ENCODE results near the gene CT55. TPM values are rescaled to one million over a fixed set of nuclear protein-coding genes. Genes with fewer than 3 reads are reported as not detected.
"Not testable (repeated sequence)": the region's sequence is repeated elsewhere in the genome, so short reads cannot be mapped to it uniquely, and the experiment has no call there.

The CT55 gene
- polyA plus RNA-seq, 1 experiment: not detected

- no peak for DNase-seq (ENCODE audit: low read depth)
- POLR2A ChIA-PET: no interaction called here
- CTCF ChIA-PET: no interaction called here
- H3K36me3 ChIP-seq (ENCODE audit: control insufficient read depth, insufficient read depth, low read length): no peaks in the 10 kb centered on the region
- no peak for TF ChIP-seq CTCF (IDR thresholded peaks at IDR 0.05; ENCODE audit: insufficient read depth, low read depth, low read length)
- H3K4me3 ChIP-seq (ENCODE audit: low read depth, low read length): no peak overlapping the region
- H3K27me3 ChIP-seq (ENCODE audit: control insufficient read depth, insufficient read depth, low read length): no peaks in the 10 kb centered on the region
Measured at GRCh38 chrX:135168486-135168885, 2.7 kb downstream of the CT55 start.

DNA sequence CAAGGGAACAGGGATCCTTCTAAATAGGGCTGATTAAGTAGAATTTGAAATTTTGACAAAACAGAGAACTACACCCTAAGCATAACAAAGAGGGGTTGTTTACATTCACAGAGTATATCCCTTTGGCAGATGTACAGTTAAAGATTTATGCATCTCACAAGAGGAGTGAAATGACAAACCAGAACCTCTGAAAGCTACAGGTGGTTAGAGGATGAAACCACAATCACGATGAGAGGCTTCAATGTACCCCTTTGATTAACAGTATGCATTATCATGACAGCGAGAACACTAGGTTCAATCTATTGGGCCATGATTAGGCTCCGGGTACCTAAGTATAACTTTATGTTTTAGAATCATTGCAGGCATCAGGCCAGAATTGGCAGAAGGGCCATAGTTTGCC lies 16.5 kb downstream of the CT55 start:
- CTCF ChIA-PET; DNase-seq (ENCODE audit: low read depth); H3K4me3 ChIP-seq (ENCODE audit: low read depth, low read length); POLR2A ChIA-PET; H3K27me3 ChIP-seq (ENCODE audit: control insufficient read depth, insufficient read depth, low read length); H3K36me3 ChIP-seq (ENCODE audit: control insufficient read depth, insufficient read depth, low read length): not testable (repeated sequence)

- CTCF ChIA-PET; H3K27me3 ChIP-seq (ENCODE audit: control insufficient read depth, insufficient read depth, low read length); DNase-seq (ENCODE audit: low read depth); H3K4me3 ChIP-seq (ENCODE audit: low read depth, low read length); H3K36me3 ChIP-seq (ENCODE audit: control insufficient read depth, insufficient read depth, low read length); POLR2A ChIA-PET: not testable (repeated sequence)
Measured at GRCh38 chrX:135126145-135126544, 45.1 kb downstream of the CT55 start.

- POLR2A ChIA-PET; H3K36me3 ChIP-seq (ENCODE audit: control insufficient read depth, insufficient read depth, low read length); H3K4me3 ChIP-seq (ENCODE audit: low read depth, low read length); DNase-seq (ENCODE audit: low read depth); H3K27me3 ChIP-seq (ENCODE audit: control insufficient read depth, insufficient read depth, low read length); CTCF ChIA-PET: not testable (repeated sequence)
Measured at GRCh38 chrX:135120056-135120576, 51.1 kb downstream of the CT55 start, which contains the start of gene ETDB. Gene ETDB (minus strand): TSS chrX:135120526. CDS start chrX:135119261, 1,265 bp downstream.

- DNase-seq (ENCODE audit: low read depth); CTCF ChIA-PET; POLR2A ChIA-PET: not testable (repeated sequence)
Measured at GRCh38 chrX:135116064-135116463, 55.1 kb downstream of the CT55 start.

GRCh38 chrX:135114392-135114791 lies 56.8 kb downstream of the CT55 start:
- no peak overlapping the region for H3K4me3 ChIP-seq (ENCODE audit: low read depth, low read length)
- CTCF ChIA-PET: no interaction called here
- POLR2A ChIA-PET: no interaction called here
- no peak for TF ChIP-seq CTCF (IDR thresholded peaks at IDR 0.05; ENCODE audit: insufficient read depth, low read depth, low read length)
- DNase-seq (ENCODE audit: low read depth): no peak
- no peaks in the 10 kb centered on the region for H3K27me3 ChIP-seq (ENCODE audit: control insufficient read depth, insufficient read depth, low read length)
- no peaks in the 10 kb centered on the region for H3K36me3 ChIP-seq (ENCODE audit: control insufficient read depth, insufficient read depth, low read length)

More at GRCh38 chrX:135116064-135116463, 55.1 kb downstream of the CT55 start:
- not testable (repeated sequence) for H3K4me3 ChIP-seq (ENCODE audit: low read depth, low read length); H3K36me3 ChIP-seq (ENCODE audit: control insufficient read depth, insufficient read depth, low read length); H3K27me3 ChIP-seq (ENCODE audit: control insufficient read depth, insufficient read depth, low read length)

DNA sequence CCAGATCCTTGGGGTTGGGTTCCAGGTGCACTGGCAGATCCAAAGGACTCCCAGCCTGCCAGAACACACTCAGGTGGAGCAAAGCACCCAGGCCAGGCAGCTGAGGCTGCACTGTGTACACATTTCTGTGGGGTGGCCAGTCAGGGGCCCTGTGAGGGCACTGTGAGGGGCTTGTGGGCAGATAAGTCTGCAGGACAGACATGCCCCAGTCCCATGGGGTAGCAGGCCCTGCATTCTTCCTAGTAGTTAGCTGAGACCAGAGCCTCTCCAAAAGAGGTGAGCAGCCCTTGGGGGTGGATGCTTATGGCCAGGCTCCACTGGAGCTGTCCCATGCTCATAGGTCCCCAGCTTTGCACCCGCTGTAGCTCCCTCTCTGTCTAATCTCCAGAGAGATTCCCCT lies 58.5 kb downstream of the CT55 start:
- no peaks in the 10 kb centered on the region for H3K36me3 ChIP-seq (ENCODE audit: control insufficient read depth, insufficient read depth, low read length)
- H3K27me3 ChIP-seq (ENCODE audit: control insufficient read depth, insufficient read depth, low read length): no peaks in the 10 kb centered on the region
- no peak for DNase-seq (ENCODE audit: low read depth)
- ChIA-PET POLR2A (no interaction called here), CTCF (interaction anchor here (0.8 to 1.7 kb wide), 2 partner anchors 29 to 91 kb away, joined by 3 read pairs; no protein-coding TSS in a partner anchor)
- no peak for TF ChIP-seq CTCF (IDR thresholded peaks at IDR 0.05; ENCODE audit: insufficient read depth, low read depth, low read length)
- H3K4me3 ChIP-seq (ENCODE audit: low read depth, low read length): no peak overlapping the region
